Skin of body (tissue), 2 donors: ENCODE results near the gene PHACTR4. TPM values are rescaled to one million over a fixed set of nuclear protein-coding genes. Genes with fewer than 3 reads are reported as not detected.
"Not testable (repeated sequence)": the region's sequence is repeated elsewhere in the genome, so short reads cannot be mapped to it uniquely, and the experiment has no call there.

Source experiments
- DNase-seq: peaks from one replicate; lab custom pipeline; 2025; lab: John Stamatoyannopoulos, UW
- total RNA-seq: library from RNA; depleted of rRNA; stranded (reverse); fragments of >200 nt; gene quantifications from one replicate; pipeline ENCODE4 v1.2.3, GENCODE V29; 2014

Gene PHACTR4
- total RNA-seq, 1 donor from 2014 or later = 17.9 TPM

GRCh38 chr1:28494737-28495136, 125.2 kb downstream of the PHACTR4 start:
- DNase-seq = no peak

GRCh38 chr1:28499553-28499952, 130.0 kb downstream of the PHACTR4 start:
- no peak for DNase-seq

- DNase-seq = no peak
Observed at GRCh38 chr1:28501925-28502324, 132.4 kb downstream of the PHACTR4 start.

GRCh38 chr1:28503117-28503516, 133.6 kb downstream of the PHACTR4 start:
- no peak for DNase-seq

GRCh38 chr1:28505406-28506187, 136.1 kb downstream of the PHACTR4 start, which contains the start of gene RCC1:
RCC1 (plus strand) TSS chr1:28506043; CDS start chr1:28529867, 23,824 bp downstream.
- DNase-seq = peak; percentile 98

- no peak for DNase-seq
Observed at GRCh38 chr1:28506907-28507246, 137.3 kb downstream of the PHACTR4 start.

GRCh38 chr1:28507247-28507645, 137.7 kb downstream of the PHACTR4 start:
- DNase-seq = no peak

- no peak for DNase-seq
Observed at GRCh38 chr1:28507646-28508434, 138.3 kb downstream of the PHACTR4 start.

GRCh38 chr1:28508435-28508754, 138.9 kb downstream of the PHACTR4 start:
- DNase-seq = no peak

GRCh38 chr1:28509705-28510272, 140.2 kb downstream of the PHACTR4 start:
- DNase-seq = no peak

GRCh38 chr1:28510273-28510969, 140.9 kb downstream of the PHACTR4 start:
- no peak for DNase-seq

- no peak for DNase-seq
Observed at GRCh38 chr1:28510970-28511440, 141.5 kb downstream of the PHACTR4 start.

- no peak for DNase-seq
Observed at GRCh38 chr1:28512058-28512611, 142.6 kb downstream of the PHACTR4 start.

GRCh38 chr1:28514445-28514933, 144.9 kb downstream of the PHACTR4 start:
- DNase-seq = not testable (repeated sequence)

- DNase-seq = no peak
Observed at GRCh38 chr1:28516518-28516956, 147.0 kb downstream of the PHACTR4 start.

- no peak for DNase-seq
Observed at GRCh38 chr1:28517649-28517999, 148.1 kb downstream of the PHACTR4 start.

GRCh38 chr1:28518000-28518744, 148.6 kb downstream of the PHACTR4 start:
- peak; percentile 68 for DNase-seq

- DNase-seq = no peak
Observed at GRCh38 chr1:28518745-28519341, 149.3 kb downstream of the PHACTR4 start.

GRCh38 chr1:28519946-28520725, 150.6 kb downstream of the PHACTR4 start:
- DNase-seq = no peak
